Mesenchymal stem cell (in vitro differentiated cells and primary cell): Measurements from ENCODE around the gene TOB1.

Experiments
- DNase-seq: peaks from one replicate; pipeline ENCODE4 v3.0.0-alpha.2; 2013
- H2AFZ ChIP-seq: one replicate; pipeline ENCODE4 v1.6.1; 2013; ENCODE audit warnings: low read depth, mild to moderate bottlenecking, control low read depth, inconsistent platforms, low read length, moderate library complexity
- H2AK5ac ChIP-seq: 2 replicates; pipeline ENCODE4 v1.6.1; 2013; ENCODE audit warnings: low read length, moderate library complexity, mild to moderate bottlenecking, inconsistent platforms; ENCODE audit not compliant: severe bottlenecking
- H2BK120ac ChIP-seq: one replicate; pipeline ENCODE4 v1.6.1; 2013; ENCODE audit warnings: low read depth, mild to moderate bottlenecking, inconsistent platforms, low read length, moderate library complexity
- H2BK12ac ChIP-seq, 2 experiments: one replicate each; pipeline ENCODE4 v1.6.1; 2013; ENCODE audit warnings: inconsistent platforms in 2 of 2, low read length in 2 of 2, mild to moderate bottlenecking in 2 of 2, moderate library complexity in 2 of 2, control low read depth in 1 of 2
- H2BK15ac ChIP-seq: one replicate; pipeline ENCODE4 v1.6.1; 2013; ENCODE audit warnings: mild to moderate bottlenecking, low read depth, inconsistent platforms; ENCODE audit not compliant: poor library complexity, severe bottlenecking
- H2BK5ac ChIP-seq: 2 replicates; pipeline ENCODE4 v1.6.1; 2013; ENCODE audit warnings: low read depth, mild to moderate bottlenecking, low read length, control low read depth, inconsistent platforms; ENCODE audit not compliant: poor library complexity, severe bottlenecking
- H3K14ac ChIP-seq, 2 experiments: one replicate each; pipeline ENCODE4 v1.6.1; 2013; ENCODE audit warnings: inconsistent platforms in 2 of 2, low read length in 2 of 2, control low read depth in 1 of 2, mild to moderate bottlenecking in 1 of 2, moderate library complexity in 1 of 2
- H3K18ac ChIP-seq, 2 experiments: one replicate each; pipeline ENCODE4 v1.6.1; 2013; ENCODE audit warnings: inconsistent platforms in 2 of 2, low read length in 2 of 2, control low read depth in 1 of 2, low read depth in 1 of 2, mild to moderate bottlenecking in 1 of 2
- H3K23ac ChIP-seq, 2 experiments: one replicate each; pipeline ENCODE4 v1.6.1; 2013; ENCODE audit warnings: inconsistent platforms in 2 of 2, low read length in 2 of 2, mild to moderate bottlenecking in 2 of 2, moderate library complexity in 2 of 2, control low read depth in 1 of 2
- H3K27ac ChIP-seq: 2 replicates; pipeline ENCODE4 v1.5.1; 2013; ENCODE audit warnings: mild to moderate bottlenecking, moderate library complexity, low read length, control low read depth, inconsistent platforms; ENCODE audit not compliant: poor library complexity, severe bottlenecking
- H3K27me3 ChIP-seq, 2 experiments: 2 replicates each; pipeline versions ENCODE4 v1.6.1 to v1.7.0; 2013; ENCODE audit warnings: low read length in 2 of 2, mild to moderate bottlenecking in 2 of 2, moderate library complexity in 2 of 2, control low read depth in 1 of 2, inconsistent platforms in 1 of 2; ENCODE audit not compliant: control insufficient read depth in 1 of 2, insufficient read depth in 1 of 2
- H3K36me3 ChIP-seq, 2 experiments: 2 replicates each; pipeline versions ENCODE4 v1.6.1 to v1.7.0; 2013; ENCODE audit warnings: low read length in 2 of 2, control low read depth in 1 of 2, inconsistent platforms in 1 of 2, low read depth in 1 of 2, mild to moderate bottlenecking in 1 of 2; ENCODE audit not compliant: insufficient read depth in 2 of 2, control insufficient read depth in 1 of 2
- H3K4ac ChIP-seq, 2 experiments: one replicate each; pipeline ENCODE4 v1.6.1; 2013; ENCODE audit warnings: inconsistent platforms in 2 of 2, low read length in 2 of 2, mild to moderate bottlenecking in 2 of 2, moderate library complexity in 2 of 2, control low read depth in 1 of 2, low read depth in 1 of 2
- H3K4me1 ChIP-seq: 2 replicates; pipeline ENCODE4 v1.6.1; 2013; ENCODE audit warnings: low read depth, low read length, control low read depth; ENCODE audit not compliant: control insufficient read depth, insufficient read depth
- H3K4me2 ChIP-seq: 2 replicates; pipeline ENCODE4 v1.6.1; 2013; ENCODE audit warnings: low read length, mild to moderate bottlenecking, inconsistent platforms; ENCODE audit not compliant: poor library complexity, severe bottlenecking
- H3K4me3 ChIP-seq, 2 experiments: 2 replicates each; pipeline versions ENCODE4 v1.5.1 to v1.7.0; 2013; ENCODE audit warnings: low read length in 2 of 2, mild to moderate bottlenecking in 2 of 2, control low read depth in 1 of 2, low read depth in 1 of 2; ENCODE audit not compliant: insufficient read depth in 1 of 2
- H3K79me1 ChIP-seq: replicated peaks from 2 replicates; pipeline ENCODE4 v1.6.1; 2013; ENCODE audit warnings: mild to moderate bottlenecking, control low read depth, low read length, inconsistent platforms; ENCODE audit not compliant: poor library complexity, severe bottlenecking
- H3K9ac ChIP-seq: 2 replicates; pipeline ENCODE4 v1.7.0; 2013; ENCODE audit warnings: mild to moderate bottlenecking, low read length, moderate library complexity
- H3K9me3 ChIP-seq: 2 replicates; pipeline ENCODE4 v1.7.0; 2013; ENCODE audit warnings: mild to moderate bottlenecking, low read length; ENCODE audit not compliant: control insufficient read depth
- H4K8ac ChIP-seq: one replicate; pipeline ENCODE4 v1.6.1; 2013; ENCODE audit warnings: inconsistent platforms, mild to moderate bottlenecking, low read length, moderate library complexity
- H4K91ac ChIP-seq: one replicate; pipeline ENCODE4 v1.6.1; 2013; ENCODE audit warnings: mild to moderate bottlenecking, low read length, inconsistent platforms
- WGBS: methylation state at CpG from one replicate; pipeline ENCODE4 v1.1.7; 2013; ENCODE audit warnings: mixed read lengths; 5-methylcytosine and 5-hydroxymethylcytosine counted together

TOB1 gene

DNA sequence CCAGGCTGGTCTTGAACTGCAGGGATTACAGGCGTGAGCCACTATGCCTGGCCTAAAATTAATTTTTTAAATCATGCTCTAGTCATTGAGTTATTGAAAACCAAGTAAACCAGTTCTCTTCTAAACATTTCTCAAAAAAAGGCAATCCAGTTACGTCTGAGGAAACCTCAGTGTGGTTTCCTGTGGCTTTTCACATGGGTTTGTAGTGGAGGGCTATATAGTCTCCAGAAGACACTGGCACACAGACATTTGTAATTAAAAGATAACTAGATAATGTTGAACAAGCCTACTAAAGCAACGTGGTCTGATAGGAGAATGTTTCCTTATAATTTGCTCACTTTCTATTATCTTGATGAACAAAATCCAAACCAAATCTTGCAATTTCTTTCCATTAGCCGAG, 5.2 kb upstream of the TOB1 start:
- WGBS, result 100% methylated on average over 1 of the region's 4 CpGs
- Histone ChIP-seq H3K36me3 (no peaks in the 10 kb centered on the region), H3K4ac (no peak overlapping the region)

DNA sequence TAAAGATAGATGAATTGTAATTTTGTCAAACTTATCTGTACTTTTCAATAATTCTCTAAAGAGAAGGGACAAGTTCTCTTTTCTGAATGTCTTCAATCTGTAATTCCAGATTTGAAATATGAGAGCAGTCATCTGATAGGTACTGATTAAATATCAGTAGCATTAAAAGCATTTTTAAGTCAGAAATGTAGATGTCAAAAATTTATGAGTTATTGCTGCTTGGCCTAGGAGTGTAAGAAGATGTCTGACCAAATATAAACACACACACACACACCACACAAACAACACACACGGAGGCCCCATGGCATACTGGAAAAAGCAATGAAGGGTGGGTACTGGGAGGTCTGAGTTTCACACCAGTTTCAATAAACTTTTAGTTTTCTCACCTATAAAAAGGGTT, 2.4 kb upstream of the TOB1 start:
- Histone ChIP-seq H2BK120ac (no peak overlapping the region), H2BK12ac (no peak overlapping the region), H2BK15ac (no peak overlapping the region), H3K36me3 (peaks cover 0 to 4% of the 10 kb centered on the region in 2 experiments), H3K4me2 (no peak overlapping the region), H4K91ac (no peak overlapping the region), H3K14ac (no peak overlapping the region), H3K27me3 (no peaks in the 10 kb centered on the region), H4K8ac (no peak overlapping the region), H3K4ac (no peak overlapping the region), H3K9me3 (no peaks in the 10 kb centered on the region), H3K4me1 (no peaks in the 10 kb centered on the region), H2BK5ac (no peak overlapping the region), H3K79me1 (no peaks in the 10 kb centered on the region), H2AK5ac (no peak overlapping the region), H3K23ac (no peak overlapping the region), H3K9ac (peak overlapping the region; percentile 97), H3K18ac (no peak overlapping the region), H3K4me3 (peak overlapping the region in 1 of 2 experiments; percentile 81), H2AFZ (no peak overlapping the region), H3K27ac (no peak overlapping the region)
- DNase-seq, result no peak
- no CpG with 5 or more reads among the region's 1 CpG for WGBS

More for the DNA sequence above, 5.2 kb upstream of the TOB1 start:
- Histone ChIP-seq H2BK120ac (no peak overlapping the region), H3K27me3 (no peaks in the 10 kb centered on the region), H3K27ac (no peak overlapping the region), H4K91ac (no peak overlapping the region), H3K9me3 (no peaks in the 10 kb centered on the region), H3K23ac (no peak overlapping the region), H3K4me2 (no peak overlapping the region), H3K18ac (no peak overlapping the region), H3K4me1 (no peaks in the 10 kb centered on the region), H2BK12ac (no peak overlapping the region), H2BK5ac (no peak overlapping the region), H3K14ac (no peak overlapping the region), H2AFZ (no peak overlapping the region), H3K79me1 (no peaks in the 10 kb centered on the region), H3K4me3 (no peak overlapping the region), H3K9ac (no peak overlapping the region), H2AK5ac (no peak overlapping the region), H2BK15ac (no peak overlapping the region), H4K8ac (no peak overlapping the region)
- no peak for DNase-seq

DNA sequence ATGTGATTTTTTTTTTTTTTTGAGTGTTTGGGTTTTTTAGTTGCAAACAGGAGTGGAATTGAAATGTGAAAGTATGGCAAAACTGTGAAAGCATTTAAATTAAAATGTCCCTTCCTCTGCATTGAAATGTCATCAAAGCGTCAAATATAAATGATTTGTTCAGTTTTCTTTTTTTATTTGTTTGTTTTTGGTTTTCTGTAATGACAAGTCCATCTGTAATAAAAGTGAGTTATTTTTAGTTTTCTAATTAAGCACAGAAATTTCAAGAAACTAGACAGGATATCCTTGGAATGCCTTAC, 1.9 kb upstream of the TOB1 start:
- Histone ChIP-seq H3K79me1 (no peaks in the 10 kb centered on the region), H3K14ac (no peak overlapping the region), H3K27me3 (no peaks in the 10 kb centered on the region), H4K91ac (no peak overlapping the region), H3K9ac (peak overlapping the region; percentile 97), H3K4me3 (peak overlapping the region in 1 of 2 experiments; percentile 81), H4K8ac (no peak overlapping the region), H2BK15ac (no peak overlapping the region), H2AK5ac (no peak overlapping the region), H2BK12ac (no peak overlapping the region), H3K4ac (no peak overlapping the region), H3K9me3 (no peaks in the 10 kb centered on the region), H3K36me3 (peaks cover 4 to 9% of the 10 kb centered on the region in 2 experiments), H3K23ac (no peak overlapping the region), H2BK5ac (peak overlapping the region; percentile 82), H2BK120ac (no peak overlapping the region), H2AFZ (no peak overlapping the region), H3K4me1 (peaks cover 3% of the 10 kb centered on the region), H3K27ac (peak overlapping the region; percentile 100), H3K4me2 (no peak overlapping the region), H3K18ac (no peak overlapping the region)
- WGBS, result no CpG with 5 or more reads among the region's 1 CpG
- no peak for DNase-seq

DNA sequence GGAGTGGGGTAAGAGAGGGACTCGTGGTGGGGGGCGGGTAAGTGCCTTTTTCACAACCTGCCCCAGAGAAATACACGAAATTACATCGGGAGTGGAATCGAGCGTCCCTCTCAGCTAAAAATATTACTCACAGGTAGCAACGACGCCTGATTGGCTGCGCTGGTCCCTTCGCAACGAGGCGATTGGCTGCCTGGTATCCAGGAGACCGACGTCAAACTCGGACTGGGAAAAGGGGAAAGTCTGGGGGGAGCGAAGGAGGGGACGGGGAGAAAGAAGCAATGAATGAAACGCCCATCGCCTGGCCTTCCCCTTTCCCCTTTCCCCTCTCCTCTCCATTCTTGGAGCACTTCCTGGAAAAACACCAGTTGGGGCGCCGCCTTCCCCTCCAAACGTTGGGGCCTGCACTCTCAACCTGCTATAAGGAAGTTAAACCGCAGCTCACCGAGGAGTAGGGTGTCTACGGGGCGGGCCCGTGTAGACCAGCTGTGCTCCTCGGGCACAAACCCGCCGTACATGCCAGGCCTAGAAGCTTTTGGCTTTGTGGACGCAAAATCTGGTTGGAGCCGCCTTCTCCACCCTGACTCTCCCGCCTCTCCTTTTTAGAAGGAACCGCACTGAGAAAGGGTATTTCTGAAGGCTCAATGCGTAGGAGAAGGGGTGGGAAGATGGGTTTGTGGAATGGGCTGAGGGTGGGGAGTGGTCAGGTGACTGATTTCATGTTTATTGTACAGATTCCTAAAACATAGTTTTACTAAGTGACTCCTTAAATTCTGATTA, 1.4 kb upstream of the TOB1 start:
- Histone ChIP-seq H3K79me1 (no peaks in the 10 kb centered on the region), H3K9ac (peak overlapping the region; percentile 97)
- under 1% methylated on average over 27 of the region's 35 CpGs for WGBS

More for the DNA sequence above, 1.4 kb upstream of the TOB1 start:
- H3K36me3 ChIP-seq, result peaks cover 6 to 15% of the 10 kb centered on the region in 2 experiments
- H3K14ac ChIP-seq, result peak overlapping the region in 1 of 2 experiments; percentile 75
- peak overlapping the region; percentile 92 to 97 for H3K18ac ChIP-seq
- peaks cover 4% of the 10 kb centered on the region for H3K4me1 ChIP-seq
- peak overlapping the region; percentile 39 for H2BK15ac ChIP-seq
- no peaks in the 10 kb centered on the region for H3K27me3 ChIP-seq
- H2BK12ac ChIP-seq, result peak overlapping the region in 1 of 2 experiments; percentile 92
- peak overlapping the region; percentile 84 for H2BK5ac ChIP-seq
- DNase-seq, result peak; percentile 99
- no peak overlapping the region for H2BK120ac ChIP-seq
- H3K4me3 ChIP-seq, result peak overlapping the region; percentile 70 to 81
- H2AK5ac ChIP-seq, result no peak overlapping the region
- peak overlapping the region; percentile 34 for H4K91ac ChIP-seq
- no peaks in the 10 kb centered on the region for H3K9me3 ChIP-seq
- H2AFZ ChIP-seq, result peak overlapping the region; percentile 36
- peak overlapping the region; percentile 90 to 99 for H3K4ac ChIP-seq
- peak overlapping the region; percentile 100 for H3K27ac ChIP-seq
- peak overlapping the region; percentile 91 for H3K4me2 ChIP-seq
- peak overlapping the region in 1 of 2 experiments; percentile 80 for H3K23ac ChIP-seq
- H4K8ac ChIP-seq, result peak overlapping the region; percentile 94
